AG08395 (cell line): ENCODE results near the gene IDUA.
"Not testable (repeated sequence)": the region's sequence is repeated elsewhere in the genome, so short reads cannot be mapped to it uniquely, and the experiment has no call there.

Experiments
- DNase-seq: peaks from one replicate; pipeline ENCODE4 v3.0.0; 2012; ENCODE audit warnings: mixed read lengths, low spot score

IDUA gene

GRCh38 chr4:1046581-1047011 lies 59.8 kb downstream of the IDUA start:
- peak; percentile 61 for DNase-seq

GRCh38 chr4:1047106-1047975 lies 60.5 kb downstream of the IDUA start:
- DNase-seq = no peak

- no peak for DNase-seq
Observed at GRCh38 chr4:1047976-1048772, 61.3 kb downstream of the IDUA start.

- DNase-seq = no peak
Observed at GRCh38 chr4:1048773-1049590, 62.1 kb downstream of the IDUA start.

GRCh38 chr4:1049591-1049905 lies 62.7 kb downstream of the IDUA start:
- no peak for DNase-seq

GRCh38 chr4:1050486-1051213 lies 63.8 kb downstream of the IDUA start:
- no peak for DNase-seq

GRCh38 chr4:1051472-1051871 lies 64.6 kb downstream of the IDUA start:
- no peak for DNase-seq

- DNase-seq = no peak
Observed at GRCh38 chr4:1052231-1052671, 65.4 kb downstream of the IDUA start.

GRCh38 chr4:1053080-1053661 lies 66.3 kb downstream of the IDUA start:
- peak; percentile 79 for DNase-seq

GRCh38 chr4:1053891-1054290 lies 67.0 kb downstream of the IDUA start:
- DNase-seq = not testable (repeated sequence)
